GM18519 (cell line): ENCODE results near the gene DAB2IP.

Experiments used
- ATAC-seq: cut with Tn5 transposase; IDR thresholded peaks from one replicate; pipeline ENCODE4 v1.9.1; 2021; ENCODE audit warnings: mild to moderate bottlenecking, moderate library complexity; ENCODE audit not compliant: unreplicated experiment, low FRiP score

Gene DAB2IP

DNA sequence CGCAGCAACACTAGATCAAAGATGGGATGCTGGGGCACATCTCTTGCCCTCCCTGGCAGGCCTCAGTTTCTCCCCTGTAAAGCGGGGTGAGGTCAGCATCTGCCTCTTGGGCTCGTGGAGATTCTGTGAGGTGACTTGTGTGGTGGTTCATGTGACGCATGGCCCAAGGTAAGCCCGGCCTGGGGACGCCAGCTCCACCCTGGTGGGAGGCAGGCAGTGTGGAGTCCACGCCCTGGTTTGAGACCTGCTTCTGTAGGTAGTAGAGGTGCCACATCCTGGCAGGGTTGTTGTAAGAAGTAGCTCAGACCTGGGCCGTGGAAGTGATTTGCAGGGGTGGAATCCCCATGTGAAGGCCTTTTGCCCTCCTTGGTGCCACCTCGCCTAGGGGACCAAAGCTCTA lies 101.5 kb downstream of the DAB2IP start:
- no peak for ATAC-seq

- no peak for ATAC-seq
Observed at GRCh38 chr9:121753802-121754654, 102.6 kb downstream of the DAB2IP start.

DNA sequence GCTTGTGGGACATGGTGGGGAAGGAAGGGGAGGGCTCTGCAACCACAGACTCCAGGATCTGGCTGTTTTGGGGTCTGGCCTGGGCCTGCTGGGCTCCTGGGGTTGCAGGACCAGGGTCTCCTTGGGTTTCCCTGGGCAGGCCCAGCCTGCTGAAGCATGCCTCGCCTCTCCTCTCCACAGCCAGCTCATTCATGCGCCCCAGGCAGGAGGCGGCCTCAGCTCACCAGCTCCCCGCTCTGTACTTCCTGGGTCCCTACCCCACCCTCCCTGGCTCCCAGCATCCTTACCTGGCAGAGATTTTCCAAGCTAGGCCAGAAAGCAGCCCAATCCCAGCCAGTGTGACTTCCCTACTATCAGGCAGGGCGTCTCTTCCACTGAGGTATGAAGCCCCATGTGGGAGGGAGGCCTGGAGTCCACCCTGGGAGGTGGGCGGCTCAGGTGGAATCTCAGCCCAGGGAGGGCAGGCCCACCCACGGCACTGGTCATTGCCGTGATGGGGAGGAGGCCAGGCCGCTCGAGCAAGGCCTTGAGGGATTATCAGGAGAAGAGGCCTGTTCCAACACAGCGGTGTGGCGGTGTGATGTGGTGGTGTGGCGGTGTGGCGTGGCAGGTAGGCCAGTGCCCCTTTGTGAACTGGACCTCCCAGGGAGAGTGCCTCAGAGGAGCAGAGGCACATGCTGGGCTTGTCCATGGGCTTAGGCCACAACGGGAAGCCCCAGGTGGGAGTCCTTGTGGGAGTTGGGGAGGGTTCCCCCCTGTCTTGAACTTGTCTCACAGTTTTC lies 103.4 kb downstream of the DAB2IP start:
- ATAC-seq, result no peak

DNA sequence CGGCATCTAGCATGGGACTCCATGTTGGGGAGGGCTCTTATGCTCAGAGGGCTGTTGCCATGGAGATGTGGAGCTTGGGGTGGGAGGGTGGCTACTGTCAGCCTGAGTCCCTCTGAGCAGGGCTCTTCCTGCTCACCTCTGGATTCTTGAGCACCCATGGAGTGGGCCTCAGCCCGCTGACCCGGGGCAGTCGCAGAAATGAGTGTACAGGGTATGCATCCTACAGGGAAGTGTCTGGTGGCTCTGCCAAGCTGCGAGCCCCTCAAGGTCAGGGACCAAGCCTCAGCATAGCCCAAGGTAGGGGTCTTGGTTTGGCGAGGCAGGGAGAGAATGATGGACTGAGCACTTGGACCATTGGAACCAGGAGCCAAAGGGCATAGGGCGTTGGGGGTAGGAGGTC lies 104.1 kb downstream of the DAB2IP start:
- no peak for ATAC-seq

DNA sequence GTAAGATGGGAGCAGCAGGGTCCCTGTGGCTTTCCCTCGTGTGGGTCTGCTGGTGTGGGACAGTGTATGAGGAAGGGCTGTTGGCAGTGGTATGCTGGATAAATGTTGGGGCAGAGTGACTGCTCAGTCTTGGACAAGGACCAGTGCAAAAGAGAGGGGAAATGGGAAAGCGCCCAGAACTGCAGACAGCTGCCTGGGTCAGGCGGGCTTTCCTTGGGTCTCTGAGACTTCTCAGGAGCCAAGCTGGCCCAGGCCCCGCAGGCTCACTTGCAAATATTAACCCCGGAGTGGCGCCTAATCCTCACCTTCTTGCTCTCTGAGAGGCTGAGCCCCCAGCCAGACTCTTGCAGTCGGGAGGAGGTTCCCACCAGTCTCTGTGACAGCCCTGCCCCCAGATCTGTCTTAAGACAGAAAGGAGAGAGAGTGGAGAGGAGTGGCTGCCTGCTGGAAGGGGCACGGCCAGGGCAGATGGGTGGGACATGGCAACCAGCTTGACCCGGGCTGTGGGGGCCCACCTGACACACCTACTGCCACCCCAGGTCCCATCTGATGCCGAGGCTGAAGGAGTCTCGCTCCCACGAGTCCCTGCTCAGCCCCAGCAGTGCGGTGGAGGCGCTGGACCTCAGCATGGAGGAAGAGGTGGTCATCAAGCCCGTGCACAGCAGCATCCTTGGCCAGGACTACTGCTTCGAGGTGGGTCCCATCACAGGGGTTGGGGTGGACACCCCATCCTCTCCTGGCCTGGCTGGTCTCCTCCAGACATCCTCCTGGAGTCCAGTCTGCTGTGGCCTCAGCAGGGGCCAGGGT lies 105.2 kb downstream of the DAB2IP start:
- ATAC-seq, result no peak

DNA sequence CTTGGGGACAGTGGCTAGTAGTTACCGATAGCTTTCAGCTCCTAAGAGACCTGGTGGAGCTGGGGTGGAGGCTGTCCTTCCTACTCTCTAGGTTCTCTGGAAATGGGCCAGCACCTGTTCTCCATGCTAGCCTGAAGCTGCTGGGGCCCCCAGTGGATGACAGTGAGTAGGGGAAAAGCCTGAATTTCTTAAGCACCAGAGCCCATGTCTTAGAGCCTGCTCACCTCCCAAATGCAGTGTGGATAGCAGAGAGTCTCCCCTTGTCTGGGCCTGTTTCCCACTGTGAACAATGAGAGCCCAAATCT lies 105.8 kb downstream of the DAB2IP start:
- no peak for ATAC-seq

DNA sequence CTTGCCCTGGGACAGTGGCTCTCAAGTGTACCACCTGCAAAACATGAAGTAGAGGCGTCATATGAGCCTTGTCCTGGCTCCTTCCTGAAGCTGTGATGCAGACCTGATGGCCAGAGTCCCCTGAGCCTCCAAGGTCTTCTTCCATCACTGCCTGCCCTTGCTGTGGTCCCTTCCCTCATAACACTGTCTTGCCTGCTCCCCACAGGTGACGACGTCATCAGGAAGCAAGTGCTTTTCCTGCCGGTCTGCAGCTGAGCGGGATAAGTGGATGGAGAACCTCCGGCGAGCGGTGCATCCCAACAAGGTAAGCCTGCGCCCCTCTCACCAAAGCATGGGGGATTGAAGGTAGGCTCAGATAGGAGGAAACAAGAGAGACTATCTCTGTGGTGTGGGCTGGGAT lies 107.3 kb downstream of the DAB2IP start:
- ATAC-seq, result no peak

DNA sequence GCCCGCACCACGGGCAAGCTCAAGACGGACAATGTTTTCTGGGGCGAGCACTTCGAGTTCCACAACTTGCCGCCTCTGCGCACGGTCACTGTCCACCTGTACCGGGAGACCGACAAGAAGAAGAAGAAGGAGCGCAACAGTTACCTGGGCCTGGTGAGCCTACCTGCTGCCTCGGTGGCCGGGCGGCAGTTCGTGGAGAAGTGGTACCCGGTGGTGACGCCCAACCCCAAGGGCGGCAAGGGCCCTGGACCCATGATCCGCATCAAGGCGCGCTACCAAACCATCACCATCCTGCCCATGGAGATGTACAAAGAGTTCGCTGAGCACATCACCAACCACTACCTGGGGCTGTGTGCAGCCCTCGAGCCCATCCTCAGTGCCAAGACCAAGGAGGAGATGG lies 108.6 kb downstream of the DAB2IP start:
- no peak for ATAC-seq

GRCh38 chr9:121760571-121760970 lies 109.1 kb downstream of the DAB2IP start:
- no peak for ATAC-seq

DNA sequence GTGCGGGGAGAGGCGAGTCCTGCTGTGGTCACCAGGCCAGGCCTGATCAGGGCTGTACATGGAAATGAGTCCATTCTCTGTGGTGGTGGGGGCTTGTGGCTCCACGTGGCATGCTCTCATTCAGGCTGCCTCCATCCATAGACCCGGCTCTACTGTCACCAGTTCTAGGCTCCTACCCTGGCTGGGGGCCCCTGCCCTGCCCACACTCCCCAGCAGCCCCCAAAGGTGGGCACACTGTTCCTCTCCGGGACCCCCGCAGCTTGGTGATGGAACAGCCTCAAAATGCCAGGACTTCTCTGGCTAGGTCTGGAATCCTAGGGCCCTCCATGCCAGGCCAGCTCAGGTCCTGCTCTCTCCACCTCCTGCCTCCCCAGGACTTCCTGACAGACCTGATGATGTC lies 111.7 kb downstream of the DAB2IP start:
- no peak for ATAC-seq

- ATAC-seq, result no peak
Observed at GRCh38 chr9:121763561-121764370, 112.3 kb downstream of the DAB2IP start.

DNA sequence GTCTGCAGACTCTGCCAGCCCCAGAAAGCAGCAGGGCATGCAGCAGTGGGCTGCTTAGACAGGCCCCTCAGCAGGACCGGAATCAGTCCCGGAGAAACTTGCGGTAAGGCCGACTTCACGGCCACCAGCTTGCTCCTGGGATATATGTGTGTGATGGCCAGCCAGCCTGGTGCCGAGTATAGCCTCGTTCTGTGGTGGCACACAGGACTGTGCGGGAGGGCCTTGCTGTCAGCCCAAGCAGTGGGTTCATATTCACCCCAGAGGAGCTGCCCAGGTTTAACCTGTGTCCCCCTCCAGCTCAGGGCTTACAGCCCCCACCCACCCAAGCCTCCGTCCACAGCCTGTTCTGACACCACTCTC lies 112.9 kb downstream of the DAB2IP start:
- no peak for ATAC-seq

DNA sequence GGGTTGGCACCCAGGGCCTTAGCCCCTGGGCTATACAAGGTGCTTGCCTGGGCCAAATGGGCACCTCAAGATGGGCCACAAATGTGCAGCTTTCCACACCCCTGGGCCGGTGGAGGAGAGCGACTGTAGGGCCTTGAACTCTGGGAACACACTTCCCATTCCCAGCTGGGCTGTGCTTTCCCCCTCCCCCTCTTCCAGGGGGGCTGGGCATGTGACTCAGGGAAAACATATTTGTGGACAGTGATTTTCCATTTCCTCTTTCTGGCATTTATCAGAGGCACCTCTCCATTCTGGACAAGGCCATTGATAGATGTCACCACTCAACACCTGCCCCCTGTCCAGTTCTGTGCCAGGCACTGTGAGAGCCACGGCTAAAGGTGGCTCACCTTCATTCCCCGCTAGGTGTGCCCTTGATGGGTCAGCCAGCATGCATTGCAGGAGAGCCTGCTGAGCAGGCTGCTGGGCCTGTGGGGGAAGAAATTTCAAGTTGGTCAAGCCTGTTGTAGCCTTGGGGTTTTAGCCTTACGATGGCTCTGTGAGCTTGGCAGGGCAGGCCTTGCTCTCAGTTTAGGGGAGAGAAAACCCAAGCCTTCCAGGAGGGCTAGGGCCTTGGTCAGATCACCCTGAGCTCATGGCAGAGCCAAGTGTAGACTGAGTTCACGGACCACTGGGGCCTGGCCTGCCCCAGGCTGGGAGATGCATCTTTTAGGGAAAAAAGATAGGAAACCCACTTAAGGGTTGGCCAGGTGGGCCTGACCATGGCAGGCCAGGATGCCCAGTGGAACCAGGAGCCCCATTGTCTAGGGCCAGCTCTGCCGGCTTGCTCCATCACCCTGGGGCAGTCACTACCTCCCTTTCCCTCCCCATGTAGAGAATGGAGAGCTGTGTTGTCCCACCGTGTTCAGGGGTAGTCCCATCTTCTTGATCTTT lies 113.9 kb downstream of the DAB2IP start:
- ATAC-seq, result no peak

DNA sequence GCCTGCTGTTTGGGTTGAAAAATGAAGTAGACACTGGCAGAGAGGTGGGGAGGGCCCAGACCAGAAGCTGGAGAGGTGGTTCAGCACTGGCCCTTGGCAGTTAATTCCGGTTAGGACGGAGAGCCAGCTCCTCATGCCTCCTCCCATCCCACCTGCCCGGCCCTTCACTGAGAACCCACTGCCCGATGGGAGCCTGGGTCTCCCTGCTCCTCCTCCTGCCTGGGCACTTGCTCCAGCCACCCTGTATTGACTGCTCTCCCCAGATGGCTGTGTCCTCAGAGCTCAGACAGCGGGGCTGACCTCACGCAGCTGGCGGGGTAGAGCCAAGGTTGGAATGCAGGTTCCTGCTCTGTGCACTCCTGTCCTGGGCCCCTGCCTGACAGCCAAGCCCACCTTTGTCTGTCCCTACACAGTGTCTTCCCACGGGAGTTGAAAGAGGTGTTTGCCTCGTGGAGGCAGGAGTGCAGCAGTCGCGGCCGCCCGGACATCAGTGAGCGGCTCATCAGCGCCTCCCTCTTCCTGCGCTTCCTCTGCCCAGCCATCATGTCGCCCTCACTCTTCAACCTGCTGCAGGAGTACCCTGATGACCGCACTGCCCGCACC lies 114.7 kb downstream of the DAB2IP start:
- no peak for ATAC-seq

DNA sequence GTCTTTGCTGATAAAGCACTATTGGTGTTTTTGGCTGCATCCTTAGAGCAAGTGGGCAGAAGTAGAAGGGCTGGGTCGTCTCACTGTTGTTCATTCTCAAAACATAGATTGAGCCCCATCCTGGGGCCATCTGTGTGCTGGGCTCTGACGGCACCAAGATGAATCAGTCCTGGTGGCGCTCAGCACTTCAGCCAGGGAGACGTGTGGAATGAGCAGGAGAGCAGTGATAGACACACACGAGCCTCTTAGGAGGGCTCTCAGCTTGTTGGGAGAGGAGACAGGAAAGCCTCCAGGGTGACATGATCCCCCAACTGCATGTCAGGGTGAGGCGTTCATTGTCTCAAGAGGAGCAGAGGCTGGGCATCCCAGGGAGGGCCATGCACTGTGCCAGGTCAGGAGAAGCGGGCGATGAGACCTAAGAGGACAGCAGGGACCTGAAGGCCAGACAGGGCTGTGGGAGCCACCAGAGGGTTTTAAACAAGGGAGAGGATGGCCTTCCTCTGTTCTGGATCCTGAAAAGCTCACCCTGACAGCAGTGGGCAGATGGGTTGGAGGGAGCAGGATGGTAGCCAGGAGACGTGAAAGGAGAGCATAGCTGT lies 115.8 kb downstream of the DAB2IP start:
- ATAC-seq, result no peak

- no peak for ATAC-seq
Observed at GRCh38 chr9:121768416-121769015, 117.1 kb downstream of the DAB2IP start.

GRCh38 chr9:121769939-121770338 lies 118.5 kb downstream of the DAB2IP start:
- no peak for ATAC-seq
